ENCODE measurements around the gene CADM2. TPM values are rescaled to one million over a fixed set of nuclear protein-coding genes. Genes with fewer than 3 reads are reported as not detected.
"Not testable (repeated sequence)": the region's sequence is repeated elsewhere in the genome, so short reads cannot be mapped to it uniquely, and the experiment has no call there.

Gene CADM2
- total RNA-seq, 2 donors from 2014 or later = not detected

DNA sequence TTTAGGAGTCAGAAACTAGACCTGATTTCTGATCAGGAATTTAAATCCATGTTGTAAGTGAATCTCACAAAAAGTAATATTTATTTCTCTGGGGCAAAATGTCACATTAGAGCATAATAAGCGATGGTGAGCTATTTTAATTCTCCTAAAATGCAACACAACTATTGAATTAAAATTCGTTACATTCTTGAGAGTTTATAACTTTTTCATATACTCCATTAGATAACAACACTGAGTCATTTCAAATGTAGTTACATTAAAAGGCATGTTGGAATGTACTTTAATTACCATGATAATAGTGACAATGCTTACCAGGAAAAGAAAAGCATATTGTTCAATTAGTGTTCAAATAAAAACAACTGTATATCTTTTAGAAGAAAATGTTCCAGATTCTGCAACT lies 116.9 kb downstream of the CADM2 start:
- Mint-ChIP-seq H3K4me1 (no peaks in the 10 kb centered on the region), H3K9me3 (peaks cover 10% of the 10 kb centered on the region), H3K4me3 (no peak overlapping the region), H3K27ac (no peak overlapping the region), H3K36me3 (ENCODE audit: low read depth) (no peaks in the 10 kb centered on the region), H3K27me3 (no peaks in the 10 kb centered on the region)
- no peak for ATAC-seq (replicated peaks)

DNA sequence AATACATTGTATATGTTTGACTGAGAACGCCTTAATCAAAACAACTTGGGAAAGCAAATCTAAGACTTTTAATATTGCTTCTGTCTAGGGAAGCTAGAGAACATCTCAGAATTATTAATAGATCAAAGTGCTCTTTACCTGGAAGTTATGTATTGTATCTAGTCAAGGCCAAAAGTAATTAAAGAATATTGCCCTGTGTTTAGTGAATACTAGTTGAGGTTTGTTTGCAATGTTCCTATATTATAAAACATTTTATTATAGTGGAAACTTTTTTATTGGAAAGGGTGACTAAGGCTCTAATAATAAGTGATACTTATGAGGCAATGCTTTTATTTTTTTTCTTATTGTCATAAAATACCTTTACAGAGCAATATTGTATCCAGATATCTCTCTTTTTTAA lies 118.2 kb downstream of the CADM2 start:
- H3K4me3 Mint-ChIP-seq = no peak overlapping the region
- H3K27ac Mint-ChIP-seq = no peak overlapping the region
- no peaks in the 10 kb centered on the region for H3K27me3 Mint-ChIP-seq
- ATAC-seq (replicated peaks) = no peak
- no peaks in the 10 kb centered on the region for H3K4me1 Mint-ChIP-seq
- peaks cover 10% of the 10 kb centered on the region for H3K9me3 Mint-ChIP-seq
- H3K36me3 Mint-ChIP-seq (ENCODE audit: low read depth) = no peaks in the 10 kb centered on the region

DNA sequence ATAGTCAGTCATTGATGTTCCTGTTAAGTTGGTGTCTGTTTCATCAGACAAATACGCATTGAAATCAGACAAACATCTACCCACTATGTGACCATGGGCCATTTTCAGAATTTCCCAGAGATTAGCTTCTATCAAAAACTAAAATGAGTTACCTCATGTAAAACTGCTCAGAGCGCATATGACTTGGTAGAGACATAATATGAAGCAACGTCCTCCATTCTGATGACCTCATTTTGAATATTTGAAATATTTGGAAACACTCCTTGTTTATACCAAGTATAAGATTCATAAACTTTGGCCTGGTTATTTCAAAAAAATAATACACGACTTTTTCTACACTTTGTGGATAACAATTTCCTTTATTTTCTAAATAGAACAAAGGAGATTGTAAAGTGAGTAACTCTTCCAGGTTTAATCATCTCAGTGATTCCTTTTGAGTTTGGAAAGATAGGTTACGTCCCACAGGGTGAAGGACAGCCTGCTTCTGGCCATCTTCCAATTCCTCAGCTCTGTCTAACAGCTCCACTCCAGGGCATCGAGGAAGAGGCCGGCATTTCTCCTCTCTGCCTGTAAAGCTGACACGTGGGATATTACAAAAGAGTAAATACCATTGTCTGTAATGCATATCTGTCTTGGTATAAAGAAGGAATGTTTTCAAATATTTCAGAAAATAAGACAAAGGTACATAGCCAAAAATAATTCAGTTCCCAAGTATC lies 122.6 kb downstream of the CADM2 start:
- H3K36me3 Mint-ChIP-seq (ENCODE audit: low read depth) = no peaks in the 10 kb centered on the region
- H3K27ac Mint-ChIP-seq = no peak overlapping the region
- no peak for ATAC-seq (replicated peaks)
- H3K9me3 Mint-ChIP-seq = peaks cover 8% of the 10 kb centered on the region
- H3K4me3 Mint-ChIP-seq = no peak overlapping the region
- H3K27me3 Mint-ChIP-seq = no peaks in the 10 kb centered on the region
- H3K4me1 Mint-ChIP-seq = no peaks in the 10 kb centered on the region

DNA sequence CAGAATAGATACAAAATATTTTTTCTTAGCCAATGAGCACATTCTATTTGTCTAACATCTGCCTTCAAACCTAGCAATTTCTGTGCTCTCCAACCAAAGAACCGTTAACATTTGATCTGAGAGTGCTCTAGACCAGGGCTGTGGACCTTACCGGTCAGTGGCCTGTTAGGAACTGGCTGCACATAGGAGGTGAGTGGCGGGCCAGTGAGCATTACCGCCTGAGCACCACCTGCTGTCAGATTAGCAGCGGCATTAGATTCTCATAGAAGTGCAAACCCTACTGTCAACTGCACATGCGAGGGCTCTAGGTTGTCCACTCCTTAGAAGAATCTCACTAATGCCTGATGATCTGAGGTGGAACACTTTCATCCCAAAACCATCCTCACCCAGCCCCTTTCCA lies 131.7 kb downstream of the CADM2 start:
- Mint-ChIP-seq H3K27ac (no peak overlapping the region), H3K27me3 (no peaks in the 10 kb centered on the region), H3K36me3 (ENCODE audit: low read depth) (no peaks in the 10 kb centered on the region), H3K9me3 (peaks cover 4% of the 10 kb centered on the region), H3K4me3 (no peak overlapping the region), H3K4me1 (no peaks in the 10 kb centered on the region)
- ATAC-seq (replicated peaks) = no peak

DNA sequence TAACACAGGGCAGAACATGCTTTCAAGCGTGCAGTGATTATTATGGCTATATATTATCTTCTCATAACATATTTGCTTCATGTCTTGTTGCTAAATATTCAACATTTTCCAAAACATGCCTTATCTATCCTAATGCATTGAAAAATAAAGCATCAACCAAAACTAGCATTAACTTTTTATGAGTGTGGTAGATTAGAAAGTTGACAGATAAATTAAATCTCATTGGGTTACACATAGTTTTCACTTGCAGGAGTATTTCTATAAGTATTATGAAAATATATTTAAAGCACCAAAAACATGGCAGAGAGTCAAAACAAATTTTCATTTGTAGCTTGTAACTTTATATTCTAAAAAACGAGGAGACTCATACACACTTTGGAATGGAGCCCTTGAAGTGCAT lies 141.5 kb downstream of the CADM2 start:
- Mint-ChIP-seq H3K36me3 (ENCODE audit: low read depth) (no peaks in the 10 kb centered on the region), H3K9me3 (peaks cover 3% of the 10 kb centered on the region), H3K27ac (no peak overlapping the region), H3K4me1 (no peaks in the 10 kb centered on the region), H3K27me3 (no peaks in the 10 kb centered on the region), H3K4me3 (no peak overlapping the region)
- ATAC-seq (replicated peaks) = no peak

DNA sequence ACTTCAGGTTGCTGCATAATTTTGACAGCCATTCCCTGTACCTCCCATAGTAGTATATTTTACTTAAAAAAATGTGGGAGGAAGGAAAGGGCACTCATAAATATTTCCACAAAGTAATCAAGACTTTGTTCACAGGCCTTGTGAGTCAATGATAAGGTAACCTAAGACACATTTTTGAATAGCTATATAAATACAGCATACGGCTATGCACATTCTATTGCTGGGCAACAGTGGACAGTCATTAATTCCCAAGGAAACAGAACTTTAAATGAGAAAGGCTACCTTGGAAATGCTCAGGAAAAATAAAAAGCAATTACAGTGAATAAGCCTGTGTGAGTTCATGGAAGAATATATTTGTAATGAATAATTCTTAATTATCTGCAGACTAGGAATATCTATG lies 144.0 kb downstream of the CADM2 start:
- H3K4me1 Mint-ChIP-seq = no peaks in the 10 kb centered on the region
- H3K9me3 Mint-ChIP-seq = peaks cover 7% of the 10 kb centered on the region
- ATAC-seq (replicated peaks) = no peak
- H3K27ac Mint-ChIP-seq = no peak overlapping the region
- H3K4me3 Mint-ChIP-seq = no peak overlapping the region
- H3K36me3 Mint-ChIP-seq (ENCODE audit: low read depth) = no peaks in the 10 kb centered on the region
- H3K27me3 Mint-ChIP-seq = no peaks in the 10 kb centered on the region

DNA sequence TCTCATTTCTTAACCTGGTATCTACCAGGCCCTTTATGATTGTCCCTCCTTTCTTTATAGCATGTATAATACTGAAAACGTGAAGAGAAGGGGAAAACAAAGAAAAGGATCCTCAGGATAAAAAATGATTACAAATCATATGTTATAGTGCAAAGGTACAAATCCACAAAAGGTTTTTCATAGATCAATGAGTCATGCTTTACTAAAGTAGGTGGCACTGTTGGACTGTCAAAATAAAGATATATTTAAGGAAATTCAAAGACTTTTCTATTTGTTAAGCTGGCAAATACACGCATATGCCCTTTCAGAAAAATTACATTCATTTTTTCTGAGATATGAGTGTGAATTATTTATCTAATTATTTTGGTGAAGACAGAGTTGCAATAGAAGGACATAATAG lies 151.6 kb downstream of the CADM2 start:
- no peaks in the 10 kb centered on the region for H3K36me3 Mint-ChIP-seq (ENCODE audit: low read depth)
- no peak overlapping the region for H3K27ac Mint-ChIP-seq
- no peak overlapping the region for H3K4me3 Mint-ChIP-seq
- H3K4me1 Mint-ChIP-seq = no peaks in the 10 kb centered on the region
- ATAC-seq (replicated peaks) = no peak
- H3K27me3 Mint-ChIP-seq = no peaks in the 10 kb centered on the region
- peaks cover 11% of the 10 kb centered on the region for H3K9me3 Mint-ChIP-seq

DNA sequence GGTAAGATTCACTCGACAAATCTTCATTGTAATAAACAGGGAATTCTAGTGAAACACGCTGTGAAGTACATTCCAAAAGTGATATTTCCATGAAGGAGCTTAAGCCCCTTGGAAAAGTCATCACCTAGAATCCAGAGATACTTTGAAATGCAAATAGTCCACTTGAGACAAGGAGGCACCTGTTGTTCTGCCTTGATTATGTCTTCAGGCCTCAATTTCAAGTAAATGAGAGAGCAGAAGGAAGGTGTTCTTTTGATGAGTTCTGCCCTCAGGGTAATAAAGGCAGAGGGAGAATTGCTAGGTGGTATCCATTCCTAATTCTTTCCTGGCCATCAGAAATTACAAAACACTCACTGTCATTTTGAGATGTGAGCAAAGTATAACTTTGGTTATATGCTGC lies 162.1 kb downstream of the CADM2 start:
- Mint-ChIP-seq H3K9me3 (peaks cover 19% of the 10 kb centered on the region), H3K27ac (no peak overlapping the region), H3K4me1 (no peaks in the 10 kb centered on the region), H3K27me3 (no peaks in the 10 kb centered on the region), H3K4me3 (no peak overlapping the region), H3K36me3 (ENCODE audit: low read depth) (no peaks in the 10 kb centered on the region)
- no peak for ATAC-seq (replicated peaks)

DNA sequence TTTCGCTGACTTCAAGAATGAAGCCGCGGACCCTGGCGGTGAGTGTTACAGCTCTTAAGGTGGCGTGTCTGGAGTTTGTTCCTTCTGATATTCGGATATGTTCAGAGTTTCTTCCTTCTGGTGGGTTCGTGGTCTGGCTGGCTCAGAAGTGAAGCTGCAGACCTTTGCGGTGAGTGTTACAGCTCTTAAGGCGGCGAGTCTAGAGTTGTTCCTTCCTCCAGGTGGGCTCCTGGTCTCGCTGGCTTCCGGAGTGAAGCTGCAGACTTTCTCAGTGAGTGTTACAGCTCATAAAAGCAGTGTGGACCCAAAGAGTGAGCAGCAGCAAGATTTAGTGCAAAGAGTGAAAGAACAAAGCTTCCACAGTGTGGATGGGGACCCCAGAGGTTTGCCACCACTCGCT lies 174.1 kb downstream of the CADM2 start:
- not testable (repeated sequence) for H3K36me3 Mint-ChIP-seq (ENCODE audit: low read depth); H3K27ac Mint-ChIP-seq; ATAC-seq (replicated peaks); H3K4me3 Mint-ChIP-seq; H3K27me3 Mint-ChIP-seq; H3K4me1 Mint-ChIP-seq; H3K9me3 Mint-ChIP-seq

DNA sequence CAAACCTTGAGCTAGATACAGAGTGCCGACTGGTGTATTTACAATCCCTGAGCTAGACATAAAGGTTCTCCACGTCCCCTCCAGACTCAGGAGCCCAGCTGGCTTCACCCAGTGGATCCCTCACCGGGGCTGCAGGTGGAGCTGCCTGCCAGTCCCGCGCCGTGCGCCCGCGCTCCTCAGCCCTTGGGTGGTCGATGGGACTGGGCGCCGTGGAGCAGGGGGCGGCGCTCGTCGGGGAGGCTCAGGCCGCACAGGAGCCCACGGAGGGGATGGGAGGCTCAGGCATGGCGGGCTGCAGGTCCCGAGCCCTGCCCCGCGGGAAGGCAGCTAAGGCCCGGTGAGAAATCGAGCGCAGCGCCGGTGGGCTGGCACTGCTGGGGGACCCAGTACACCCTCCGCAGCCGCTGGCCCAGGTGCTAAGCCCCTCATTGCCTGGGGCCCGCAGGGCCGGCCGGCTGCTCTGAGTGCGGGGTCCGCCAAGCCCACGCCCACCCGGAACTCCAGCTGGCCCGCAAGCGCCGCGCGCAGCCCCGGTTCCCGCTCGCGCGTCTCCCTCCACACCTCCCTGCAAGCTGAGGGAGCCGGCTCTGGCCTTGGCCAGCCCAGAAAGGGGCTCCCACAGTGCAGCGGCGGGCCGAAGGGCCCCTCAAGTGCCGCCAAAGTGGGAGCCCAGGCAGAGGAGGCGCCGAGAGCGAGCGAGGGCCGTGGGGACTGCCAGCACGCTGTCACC lies 175.1 kb downstream of the CADM2 start:
- not testable (repeated sequence) for H3K4me3 Mint-ChIP-seq; H3K27me3 Mint-ChIP-seq; H3K9me3 Mint-ChIP-seq; H3K36me3 Mint-ChIP-seq (ENCODE audit: low read depth); H3K4me1 Mint-ChIP-seq; H3K27ac Mint-ChIP-seq; ATAC-seq (replicated peaks)

DNA sequence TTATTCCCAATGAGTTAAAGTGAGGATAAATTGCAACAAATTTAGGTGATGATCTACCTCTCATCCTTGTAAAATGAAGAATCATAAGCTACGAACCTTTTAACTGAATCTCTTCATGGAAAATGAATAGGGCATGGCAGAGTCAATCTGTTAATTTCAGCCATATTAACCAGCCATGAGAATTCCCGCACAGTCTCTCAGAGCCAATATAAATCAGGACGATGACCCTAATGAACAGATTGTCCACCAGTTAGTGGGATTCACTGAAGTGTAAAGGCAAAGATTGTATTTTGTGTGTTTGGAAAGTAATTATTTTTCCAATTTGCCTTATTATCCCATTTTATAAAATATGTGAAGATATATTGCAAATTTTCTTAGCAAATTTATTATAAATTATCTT lies 183.8 kb downstream of the CADM2 start:
- Mint-ChIP-seq H3K36me3 (ENCODE audit: low read depth) (no peaks in the 10 kb centered on the region), H3K27me3 (no peaks in the 10 kb centered on the region), H3K4me1 (no peaks in the 10 kb centered on the region), H3K4me3 (no peak overlapping the region), H3K27ac (no peak overlapping the region), H3K9me3 (peaks cover 7% of the 10 kb centered on the region)
- no peak for ATAC-seq (replicated peaks)

DNA sequence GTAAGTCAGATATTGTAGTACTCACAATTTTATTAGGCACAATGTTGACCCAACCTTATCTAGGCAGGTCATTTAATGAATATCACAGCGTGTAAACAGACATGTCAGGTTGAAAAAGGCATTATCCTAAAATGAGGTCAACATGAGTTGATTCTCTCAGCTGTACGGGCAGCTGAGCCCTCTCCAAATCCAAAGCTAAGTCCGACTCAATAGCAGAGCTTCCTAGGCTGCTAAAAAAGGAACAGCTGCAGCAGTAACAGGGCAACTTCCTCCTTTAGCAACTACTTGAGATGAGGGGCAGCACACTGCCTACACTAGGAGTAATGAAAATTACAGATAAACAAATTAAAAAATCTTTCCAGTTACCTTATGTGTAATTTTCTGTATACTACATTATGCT lies 189.2 kb downstream of the CADM2 start:
- H3K27me3 Mint-ChIP-seq = no peaks in the 10 kb centered on the region
- ATAC-seq (replicated peaks) = no peak
- H3K27ac Mint-ChIP-seq = no peak overlapping the region
- no peaks in the 10 kb centered on the region for H3K4me1 Mint-ChIP-seq
- H3K36me3 Mint-ChIP-seq (ENCODE audit: low read depth) = no peaks in the 10 kb centered on the region
- no peak overlapping the region for H3K4me3 Mint-ChIP-seq
- H3K9me3 Mint-ChIP-seq = peaks cover 8% of the 10 kb centered on the region

DNA sequence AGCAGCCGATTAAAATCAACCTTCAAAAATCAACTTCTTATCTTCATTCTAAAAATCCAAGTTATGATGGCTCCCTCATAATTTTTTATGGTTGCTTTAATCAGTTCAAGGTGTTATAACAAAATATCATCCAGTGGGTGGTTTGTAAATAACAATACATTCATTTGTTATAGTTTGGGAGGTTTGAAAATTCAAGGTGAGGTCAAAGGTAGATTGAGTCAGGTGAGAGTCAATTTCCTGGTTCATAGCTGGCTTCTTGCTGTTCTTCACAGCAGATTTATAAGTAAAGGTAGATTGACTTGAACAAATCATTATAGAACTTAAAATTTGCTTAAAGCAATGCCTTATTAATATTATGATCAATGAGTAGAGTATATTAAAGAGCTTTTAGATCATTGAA lies 192.8 kb downstream of the CADM2 start:
- Mint-ChIP-seq H3K4me1 (no peaks in the 10 kb centered on the region), H3K27ac (no peak overlapping the region), H3K36me3 (ENCODE audit: low read depth) (no peaks in the 10 kb centered on the region), H3K27me3 (no peaks in the 10 kb centered on the region), H3K4me3 (no peak overlapping the region), H3K9me3 (peaks cover 14% of the 10 kb centered on the region)
- ATAC-seq (replicated peaks) = no peak

DNA sequence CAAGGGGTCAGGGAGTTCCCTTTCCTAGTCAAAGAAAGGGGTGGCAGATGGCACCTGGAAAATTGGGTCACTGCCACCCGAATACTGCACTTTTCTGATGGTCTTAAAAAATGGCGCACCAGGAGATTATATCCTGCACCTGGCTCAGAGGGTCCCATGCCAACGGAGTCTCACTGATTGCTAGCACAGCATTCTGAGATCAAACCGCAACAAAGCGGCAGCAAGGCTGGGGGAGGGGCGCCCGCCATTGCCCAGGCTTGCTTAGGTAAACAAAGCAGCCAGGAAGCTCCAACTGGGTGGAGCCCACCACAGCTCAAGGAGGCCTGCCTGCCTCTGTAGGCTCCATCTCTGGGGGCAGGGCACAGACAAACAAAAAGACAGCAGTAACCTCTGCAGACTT lies 194.5 kb downstream of the CADM2 start:
- not testable (repeated sequence) for H3K4me1 Mint-ChIP-seq; ATAC-seq (replicated peaks); H3K36me3 Mint-ChIP-seq (ENCODE audit: low read depth)

DNA sequence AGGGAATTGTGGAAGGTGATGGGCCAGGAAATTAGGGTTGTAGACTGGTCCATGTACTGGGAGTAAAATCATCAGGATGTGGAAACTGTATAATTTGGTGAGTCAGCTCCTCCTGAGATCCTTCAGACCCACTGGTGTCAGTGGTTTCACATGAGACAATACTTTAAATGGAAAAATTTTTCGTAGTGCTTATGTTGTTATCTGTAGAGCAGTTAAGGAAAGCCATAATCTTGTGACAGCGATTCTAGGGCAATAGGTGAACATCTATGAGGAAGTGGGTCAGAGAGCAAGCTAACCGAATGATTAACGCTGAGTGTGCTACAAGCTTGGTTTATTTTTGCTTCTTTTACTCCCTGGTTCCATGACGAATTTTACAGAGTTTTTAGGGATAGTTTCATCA lies 200.6 kb downstream of the CADM2 start:
- no peak for ATAC-seq (replicated peaks)
- H3K27me3 Mint-ChIP-seq = no peaks in the 10 kb centered on the region

More for the DNA sequence above, 194.5 kb downstream of the CADM2 start:
- H3K4me3 Mint-ChIP-seq, H3K27ac Mint-ChIP-seq, H3K27me3 Mint-ChIP-seq: not testable (repeated sequence)
- H3K9me3 Mint-ChIP-seq = peaks cover 11% of the 10 kb centered on the region

More for the DNA sequence above, 200.6 kb downstream of the CADM2 start:
- Mint-ChIP-seq H3K9me3 (peaks cover 12% of the 10 kb centered on the region), H3K36me3 (ENCODE audit: low read depth) (no peaks in the 10 kb centered on the region), H3K4me3 (no peak overlapping the region), H3K27ac (no peak overlapping the region), H3K4me1 (no peaks in the 10 kb centered on the region)

All from activated T-helper 17 cell treated with anti-CD3 and anti-CD28 coated beads, Interleukin-2, amount 50 U/mL, for 72 hours (primary cell).